GOT3 (cell line): ENCODE measurements around the gene FBXO41.
"Not testable (repeated sequence)": the region's sequence is repeated elsewhere in the genome, so short reads cannot be mapped to it uniquely, and the experiment has no call there.

Source experiments
- DNase-seq: peaks from one replicate; lab custom pipeline; 2025; ENCODE audit warnings: mixed read lengths; lab: John Stamatoyannopoulos, UW

The FBXO41 gene

DNA sequence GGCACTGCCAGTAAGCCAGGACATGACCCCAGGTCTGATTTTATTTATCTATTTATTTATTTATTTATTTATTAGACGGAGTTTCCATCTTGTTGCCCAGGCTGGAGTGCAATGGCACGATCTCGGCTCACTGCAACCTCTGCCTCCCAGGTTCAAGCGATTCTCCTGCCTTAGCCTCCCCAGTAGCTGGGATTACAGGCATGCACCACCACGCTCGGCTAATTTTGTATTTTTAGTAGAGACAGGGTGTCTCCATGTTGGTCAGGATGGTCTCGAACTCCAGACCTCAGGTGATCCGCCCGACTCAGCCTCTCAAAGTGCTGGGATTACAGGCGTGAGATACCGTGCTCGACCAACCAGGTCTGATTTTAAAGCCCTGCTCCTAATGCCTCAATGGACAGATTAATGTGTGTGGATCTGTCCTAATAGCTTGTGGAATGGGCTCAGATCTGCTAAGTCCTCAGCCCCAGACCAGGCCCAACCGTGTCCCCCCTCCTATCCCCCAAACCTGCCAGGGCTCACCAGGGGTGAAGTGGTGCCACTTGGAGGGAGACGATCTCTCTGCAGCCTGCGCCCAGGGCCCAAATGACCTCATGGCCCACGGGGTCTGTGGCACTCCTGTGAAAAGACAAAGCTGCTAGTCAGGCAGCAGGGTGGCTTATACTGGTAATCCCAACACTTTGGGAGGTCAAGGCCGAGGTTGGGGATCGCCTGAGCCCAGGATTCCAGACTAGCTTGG lies 21.4 kb downstream of the FBXO41 start:
- DNase-seq, result not testable (repeated sequence)

DNA sequence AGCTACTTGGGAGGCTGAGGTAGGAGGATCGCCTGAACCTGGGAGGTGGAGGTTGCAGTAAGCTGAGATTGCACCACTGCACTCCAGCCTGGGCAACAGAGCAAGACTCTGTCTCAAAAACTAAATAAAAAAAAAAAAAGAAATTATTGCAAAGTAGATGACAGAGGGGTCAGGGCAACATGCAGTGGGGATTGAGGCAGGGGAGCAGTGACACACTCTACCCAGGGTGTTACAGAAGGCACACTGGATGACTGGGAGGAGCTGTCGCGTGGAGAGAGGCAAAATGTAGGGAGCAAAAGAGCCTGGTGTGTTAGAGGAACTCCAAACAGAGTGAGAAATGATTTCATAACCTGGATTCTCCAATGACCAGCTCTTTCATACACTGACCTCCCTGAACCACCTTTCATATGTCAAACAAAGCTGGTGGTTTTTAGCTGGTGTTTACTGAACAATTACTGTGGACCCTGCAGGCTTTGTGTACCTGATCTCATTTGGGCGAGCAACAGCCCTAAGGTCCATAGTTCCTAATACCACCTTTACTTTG lies 22.1 kb downstream of the FBXO41 start:
- DNase-seq, result no peak

- no peak for DNase-seq
These were observed 23.8 kb downstream of the FBXO41 start for GRCh38 chr2:73260338-73260984.

GRCh38 chr2:73259704-73260337 lies 24.5 kb downstream of the FBXO41 start:
- no peak for DNase-seq

DNA sequence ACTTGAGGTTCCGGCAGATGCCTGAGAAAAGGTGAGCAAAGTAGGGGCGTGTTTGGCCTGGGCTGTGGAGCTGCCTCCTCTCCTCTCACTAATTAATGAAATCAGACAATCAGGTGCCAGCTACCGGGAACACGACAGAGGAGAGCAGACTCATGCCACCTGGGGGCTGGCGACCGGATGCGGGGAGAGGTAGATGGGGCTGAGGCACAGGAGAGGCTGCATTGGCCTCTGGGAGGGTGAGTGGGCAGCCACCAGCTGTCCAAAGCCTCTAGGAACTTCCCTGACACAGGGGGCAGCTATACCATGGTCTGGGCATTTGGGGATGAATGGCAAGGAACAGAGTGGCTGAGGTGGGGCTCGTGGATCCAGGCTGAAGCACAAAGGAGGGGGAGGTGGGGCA lies 25.0 kb downstream of the FBXO41 start:
- DNase-seq, result no peak

DNA sequence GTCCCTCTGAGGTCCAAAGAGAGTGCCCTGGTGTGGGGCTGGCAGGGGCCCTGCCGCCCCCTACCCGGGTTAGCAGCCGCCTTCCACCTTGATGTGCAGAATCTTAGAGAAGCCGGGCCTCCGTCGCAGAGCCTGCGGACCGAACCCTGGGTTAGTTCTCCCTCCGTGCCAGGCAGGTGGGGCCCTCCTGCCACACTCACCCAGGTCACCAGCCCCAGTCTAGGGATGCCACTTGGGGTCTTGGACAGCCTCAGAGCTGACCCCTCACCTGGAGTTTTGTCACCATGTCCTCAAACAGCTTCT lies 25.4 kb downstream of the FBXO41 start:
- DNase-seq, result no peak

- no peak for DNase-seq
These were observed 25.9 kb downstream of the FBXO41 start for GRCh38 chr2:73258186-73258912.

DNA sequence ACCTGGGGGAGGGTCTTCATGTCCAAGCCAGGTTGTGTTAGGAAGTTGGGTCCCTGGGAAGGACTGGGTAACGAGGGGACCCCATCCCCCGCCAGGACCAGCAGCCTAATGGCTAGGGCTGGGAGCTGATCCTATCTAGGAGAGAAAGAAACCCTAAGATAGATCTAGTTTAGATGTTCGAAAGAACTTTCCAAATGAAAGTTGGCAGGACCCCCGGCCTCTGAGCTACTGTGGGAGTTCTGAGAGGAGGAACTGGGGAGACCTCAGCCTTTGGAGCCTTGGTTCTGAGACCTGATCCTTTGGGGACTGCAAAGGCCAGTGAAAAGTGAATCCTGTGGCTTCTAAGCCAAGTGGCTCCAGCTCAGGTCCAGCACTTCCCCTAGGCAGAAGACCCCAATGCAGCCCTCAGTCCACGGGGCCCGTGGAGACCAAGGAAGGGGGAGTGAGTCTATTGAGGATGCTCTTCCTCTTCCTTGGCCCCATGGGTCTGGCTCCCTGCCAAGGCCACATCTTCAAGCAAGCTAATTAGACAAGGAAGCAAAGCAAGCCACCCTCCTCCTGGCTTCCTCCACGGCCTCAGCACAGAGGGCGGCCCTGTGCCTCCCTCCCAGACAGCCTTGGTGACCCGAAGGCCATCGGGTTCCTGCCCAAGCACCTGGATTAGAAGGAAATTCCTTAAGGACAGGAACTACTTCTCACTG lies 26.7 kb downstream of the FBXO41 start:
- no peak for DNase-seq

DNA sequence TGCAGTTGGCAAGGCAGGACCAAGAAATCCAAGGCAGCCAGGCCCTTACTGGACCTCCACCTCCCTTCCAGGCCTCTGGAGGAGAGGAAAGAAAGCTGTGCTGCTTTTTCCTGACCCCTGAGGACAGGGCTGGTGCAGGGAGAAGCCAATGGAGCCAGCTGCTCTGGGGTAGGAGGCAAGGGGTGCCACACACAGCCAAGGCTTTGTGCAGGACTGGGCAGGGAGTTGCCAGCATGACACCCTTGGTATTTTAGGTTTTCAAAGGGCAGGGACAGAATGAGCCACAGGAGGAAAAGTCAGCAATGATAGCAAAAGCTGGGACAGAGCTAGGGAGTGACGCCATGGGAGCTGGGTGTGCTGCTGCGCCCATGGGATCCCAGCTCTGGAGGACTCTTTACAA lies 27.3 kb downstream of the FBXO41 start:
- no peak for DNase-seq

DNA sequence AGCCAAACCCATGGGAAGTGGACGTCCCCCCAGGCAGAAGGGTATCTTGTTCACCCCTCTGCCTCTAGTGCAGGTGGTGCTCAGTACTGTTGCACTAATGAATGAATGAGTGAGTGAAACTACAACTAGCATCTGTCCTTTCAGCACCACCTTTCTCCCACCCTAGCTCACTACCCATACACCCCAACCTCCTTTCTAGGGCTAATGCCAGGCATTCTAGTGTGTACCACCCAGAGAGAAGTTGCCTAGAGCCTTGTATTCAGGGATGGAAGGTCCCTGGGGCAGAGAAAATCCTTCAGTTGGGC lies 27.7 kb downstream of the FBXO41 start:
- DNase-seq, result no peak

- DNase-seq, result no peak
These were observed 28.2 kb downstream of the FBXO41 start for GRCh38 chr2:73255907-73256617.

DNA sequence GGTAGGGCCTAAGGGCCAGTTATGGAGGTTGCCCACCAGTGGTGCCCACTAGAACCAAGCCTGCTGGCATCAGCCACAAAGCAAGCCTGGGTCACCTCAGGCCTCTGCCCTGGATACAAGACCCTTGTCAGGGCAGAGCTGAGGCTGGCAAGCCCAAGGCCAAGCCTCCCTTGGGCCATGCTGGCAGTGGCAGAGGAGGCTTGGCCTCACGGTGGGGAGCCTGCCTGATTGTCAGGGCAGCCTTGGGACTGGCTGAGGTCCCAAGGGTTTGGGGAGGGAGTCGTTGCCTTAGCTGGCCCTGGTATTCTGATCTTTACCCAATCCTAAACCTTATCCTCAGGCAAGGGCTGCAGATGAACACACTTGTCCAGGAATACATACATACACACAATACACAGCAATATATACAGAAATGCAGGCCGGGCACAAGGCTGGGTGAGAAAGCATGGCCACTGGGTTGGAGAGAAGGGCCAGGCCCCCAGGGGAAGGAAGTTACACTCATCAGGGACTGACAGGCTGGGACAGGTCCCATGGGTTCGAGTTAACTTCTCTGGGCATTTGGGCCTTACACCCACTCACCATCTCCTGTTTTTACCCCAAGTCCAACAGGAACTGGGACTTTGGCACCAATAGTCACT lies 29.2 kb downstream of the FBXO41 start:
- DNase-seq, result no peak

- DNase-seq, result no peak
These were observed 29.8 kb downstream of the FBXO41 start for GRCh38 chr2:73254343-73255006.

DNA sequence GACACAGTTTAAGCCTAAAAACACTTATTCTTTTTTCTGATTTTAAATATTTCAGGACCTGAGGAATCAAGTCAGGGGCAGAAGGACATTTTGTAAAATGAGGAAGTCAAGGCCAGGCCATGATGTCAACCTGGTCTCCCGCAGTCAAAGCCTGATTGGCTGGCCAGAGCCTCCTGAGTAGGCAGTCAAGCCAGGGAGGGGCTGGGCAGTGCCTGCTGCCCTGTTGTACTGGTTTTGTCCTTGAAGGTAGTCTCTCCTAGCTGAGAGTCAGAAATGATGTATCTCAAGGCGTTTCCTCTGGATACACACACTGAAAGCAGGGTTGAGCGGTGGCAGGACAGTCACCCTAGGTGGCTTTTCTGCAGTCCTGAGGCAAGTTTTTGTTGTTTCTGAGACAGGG lies 30.4 kb downstream of the FBXO41 start:
- DNase-seq, result no peak

DNA sequence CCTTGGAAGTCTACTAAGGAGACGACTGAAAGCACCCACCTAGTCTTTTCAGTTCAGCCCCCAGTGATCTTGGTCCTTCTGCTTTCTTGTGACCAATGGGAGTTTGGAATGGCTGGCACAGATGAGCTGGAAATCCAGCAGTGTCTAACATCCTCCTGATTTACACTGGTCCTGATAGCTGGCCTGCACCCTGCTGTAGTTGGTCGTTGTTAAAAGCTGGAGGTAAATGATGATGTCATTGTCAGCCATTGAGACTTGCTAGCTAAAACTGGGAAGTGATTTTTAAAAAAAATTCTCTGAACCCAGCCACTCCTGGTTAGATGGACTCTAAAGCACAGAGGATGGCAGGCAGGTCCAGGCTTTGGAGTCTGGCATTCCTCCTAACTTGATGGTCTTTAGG lies 30.9 kb downstream of the FBXO41 start:
- no peak for DNase-seq

GRCh38 chr2:73252238-73253027 lies 31.8 kb downstream of the FBXO41 start:
- DNase-seq, result no peak

DNA sequence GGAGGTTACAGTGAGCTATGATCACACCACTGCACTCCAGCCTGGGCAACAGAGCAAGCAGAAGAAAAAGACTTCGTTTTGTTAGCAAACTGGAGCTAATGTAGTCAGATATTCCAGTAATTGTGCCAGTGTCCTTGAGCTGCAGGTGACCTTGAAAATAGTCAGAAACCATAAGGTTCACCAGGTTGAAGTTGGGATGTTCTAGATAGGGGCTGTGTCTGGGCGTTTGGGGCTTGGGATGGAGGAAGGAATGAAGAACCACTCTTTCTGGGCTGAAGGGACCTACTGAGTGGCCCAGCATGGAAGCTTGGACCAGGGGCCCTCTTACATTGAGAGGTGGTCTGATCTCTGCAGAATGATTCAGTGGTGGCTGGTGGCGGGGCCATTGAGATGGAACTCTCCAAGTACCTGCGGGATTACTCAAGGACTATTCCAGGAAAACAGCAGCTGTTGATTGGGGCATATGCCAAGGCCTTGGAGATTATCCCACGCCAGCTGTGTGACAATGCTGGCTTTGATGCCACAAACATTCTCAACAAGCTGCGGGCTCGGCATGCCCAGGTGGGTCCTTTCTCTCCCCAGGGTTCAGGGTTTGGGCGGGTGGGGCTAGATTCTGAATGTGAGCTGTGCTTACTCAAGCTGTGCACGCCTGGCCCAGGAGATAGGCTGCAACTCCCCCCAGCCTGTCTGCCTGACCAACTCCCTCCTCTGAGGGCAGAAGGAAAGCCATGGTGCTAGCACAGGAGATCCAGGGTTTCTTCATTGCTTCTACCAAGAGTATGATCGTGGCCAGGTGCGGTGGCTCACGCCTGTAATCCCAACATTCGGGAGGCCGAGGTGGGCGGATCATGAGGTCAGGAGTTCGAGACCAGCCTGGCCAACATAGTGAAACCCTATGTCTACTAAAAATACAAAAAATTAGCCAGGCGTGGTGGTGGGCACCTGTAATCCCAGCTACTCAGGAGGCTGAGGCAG lies 33.1 kb downstream of the FBXO41 start:
- DNase-seq, result no peak

- no peak for DNase-seq
These were observed 34.6 kb downstream of the FBXO41 start for GRCh38 chr2:73249636-73250035.
